HL-60 (cell line): Measurements from ENCODE around the gene CARS2.
"Not testable (repeated sequence)": the region's sequence is repeated elsewhere in the genome, so short reads cannot be mapped to it uniquely, and the experiment has no call there.

Source experiments
- DNase-seq, 2 experiments: peaks; one replicate each; pipeline ENCODE4 v3.0.0-alpha.2; 2010 to 2020; ENCODE audit warnings: low read depth in 1 of 2, low spot score in 1 of 2
- H3K27ac ChIP-seq: fragments of 250-450 bp; sonication (Bioruptor Pico); replicated peaks from 2 replicates; pipeline ENCODE4 v1.5.1; 2020; ENCODE audit warnings: mild to moderate bottlenecking, moderate library complexity
- H3K27me3 ChIP-seq: fragments of 250-450 bp; sonication (Bioruptor Pico); 2 replicates; pipeline ENCODE4 v1.5.1; 2021; ENCODE audit warnings: mild to moderate bottlenecking, moderate library complexity; ENCODE audit not compliant: insufficient read depth, poor library complexity, severe bottlenecking
- H3K4me3 ChIP-seq: replicated peaks from 2 replicates; pipeline ENCODE4 v1.5.1; 2011; ENCODE audit warnings: mild to moderate bottlenecking, control low read depth, low read length; ENCODE audit not compliant: insufficient read depth
- CTCF ChIP-seq: IDR thresholded peaks from one replicate; pipeline ENCODE4 v1.5.1; 2011; ENCODE audit warnings: low read length, control low read depth, inconsistent platforms; ENCODE audit not compliant: insufficient read depth
- GABPA ChIP-seq: IDR thresholded peaks from 2 replicates; pipeline ENCODE4 v1.6.1; 2012; ENCODE audit warnings: low read depth
- POLR2AphosphoS5 ChIP-seq: IDR thresholded peaks from 2 replicates; pipeline ENCODE4 v1.6.1; 2012; ENCODE audit warnings: low read depth
- REST ChIP-seq: IDR thresholded peaks from 2 replicates; pipeline ENCODE4 v1.6.1; 2012; ENCODE audit warnings: low read depth; ENCODE audit not compliant: insufficient replicate concordance
- SPI1 ChIP-seq: IDR thresholded peaks from 2 replicates; pipeline ENCODE4 v1.6.1; 2012; ENCODE audit warnings: low read depth, mild to moderate bottlenecking, borderline replicate concordance

Gene CARS2

GRCh38 chr13:110702591-110703526, 3.1 kb downstream of the CARS2 start:
- H3K27ac ChIP-seq, result peak overlapping the region; percentile 40
- H3K4me3 ChIP-seq, result no peak overlapping the region
- TF ChIP-seq REST (no peak), GABPA (no peak), POLR2AphosphoS5 (no peak), CTCF (no peak), SPI1 (no peak)
- no peaks in the 10 kb centered on the region for H3K27me3 ChIP-seq
- DNase-seq, result peak in 1 of 2 experiments; percentile 84

GRCh38 chr13:110702089-110702488, 3.8 kb downstream of the CARS2 start:
- Histone ChIP-seq H3K4me3 (no peak overlapping the region), H3K27ac (peak overlapping the region; percentile 40), H3K27me3 (no peaks in the 10 kb centered on the region)
- no peak for DNase-seq
- TF ChIP-seq CTCF, result no peak
- no peak for TF ChIP-seq SPI1
- no peak for TF ChIP-seq REST
- TF ChIP-seq GABPA, result no peak
- TF ChIP-seq POLR2AphosphoS5, result no peak

GRCh38 chr13:110701061-110701460, 4.9 kb downstream of the CARS2 start:
- not testable (repeated sequence) for H3K27ac ChIP-seq, DNase-seq, H3K4me3 ChIP-seq, H3K27me3 ChIP-seq

- no peaks in the 10 kb centered on the region for H3K27me3 ChIP-seq
- H3K27ac ChIP-seq, result no peak overlapping the region
- no peak for DNase-seq
- TF ChIP-seq REST (no peak), SPI1 (no peak)
- no peak overlapping the region for H3K4me3 ChIP-seq
Measured at GRCh38 chr13:110700641-110701040, 5.3 kb downstream of the CARS2 start.
